Stimulated activated CD8-positive, alpha-beta memory T cell treated with anti-CD3 and anti-CD28 coated beads, Interleukin-7, amount 100 ng/mL, for 4 hours (primary cell): ENCODE results near the gene FHL5.
"Not testable (repeated sequence)": the region's sequence is repeated elsewhere in the genome, so short reads cannot be mapped to it uniquely, and the experiment has no call there.

ENCODE experiments used
- DNase-seq, 2 donors: peaks; one replicate each; pipeline ENCODE4 v3.0.0-alpha.2; 2020; ENCODE audit warnings: low read depth in 2 of 2

FHL5 gene, protein sequence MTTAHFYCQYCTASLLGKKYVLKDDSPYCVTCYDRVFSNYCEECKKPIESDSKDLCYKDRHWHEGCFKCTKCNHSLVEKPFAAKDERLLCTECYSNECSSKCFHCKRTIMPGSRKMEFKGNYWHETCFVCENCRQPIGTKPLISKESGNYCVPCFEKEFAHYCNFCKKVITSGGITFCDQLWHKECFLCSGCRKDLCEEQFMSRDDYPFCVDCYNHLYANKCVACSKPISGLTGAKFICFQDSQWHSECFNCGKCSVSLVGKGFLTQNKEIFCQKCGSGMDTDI

DNA sequence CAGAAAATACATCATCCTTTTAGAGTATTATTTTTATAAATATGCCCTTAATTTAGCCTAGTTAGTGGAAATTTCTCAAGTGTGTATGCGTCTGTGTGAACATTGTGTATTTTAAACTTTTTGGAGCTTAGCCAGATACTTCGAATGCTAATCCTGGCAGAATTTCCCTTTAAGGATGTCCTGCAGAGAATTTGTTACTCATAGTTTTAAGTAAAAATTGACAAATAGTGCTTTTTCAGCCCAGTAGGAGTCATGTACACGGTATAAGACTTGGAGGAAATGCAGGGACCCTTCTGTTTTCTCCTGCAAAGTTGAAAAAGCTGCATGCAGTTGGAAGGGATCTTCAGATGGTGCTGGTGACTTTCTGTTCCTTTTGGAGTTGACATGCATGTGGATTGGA, at the start of gene FHL5:
Gene FHL5 (plus strand): TSS at position 243 of the 400 bp plus-strand sequence. CDS start 40,486 bp downstream, outside the sequence.
- no peak for DNase-seq

DNA sequence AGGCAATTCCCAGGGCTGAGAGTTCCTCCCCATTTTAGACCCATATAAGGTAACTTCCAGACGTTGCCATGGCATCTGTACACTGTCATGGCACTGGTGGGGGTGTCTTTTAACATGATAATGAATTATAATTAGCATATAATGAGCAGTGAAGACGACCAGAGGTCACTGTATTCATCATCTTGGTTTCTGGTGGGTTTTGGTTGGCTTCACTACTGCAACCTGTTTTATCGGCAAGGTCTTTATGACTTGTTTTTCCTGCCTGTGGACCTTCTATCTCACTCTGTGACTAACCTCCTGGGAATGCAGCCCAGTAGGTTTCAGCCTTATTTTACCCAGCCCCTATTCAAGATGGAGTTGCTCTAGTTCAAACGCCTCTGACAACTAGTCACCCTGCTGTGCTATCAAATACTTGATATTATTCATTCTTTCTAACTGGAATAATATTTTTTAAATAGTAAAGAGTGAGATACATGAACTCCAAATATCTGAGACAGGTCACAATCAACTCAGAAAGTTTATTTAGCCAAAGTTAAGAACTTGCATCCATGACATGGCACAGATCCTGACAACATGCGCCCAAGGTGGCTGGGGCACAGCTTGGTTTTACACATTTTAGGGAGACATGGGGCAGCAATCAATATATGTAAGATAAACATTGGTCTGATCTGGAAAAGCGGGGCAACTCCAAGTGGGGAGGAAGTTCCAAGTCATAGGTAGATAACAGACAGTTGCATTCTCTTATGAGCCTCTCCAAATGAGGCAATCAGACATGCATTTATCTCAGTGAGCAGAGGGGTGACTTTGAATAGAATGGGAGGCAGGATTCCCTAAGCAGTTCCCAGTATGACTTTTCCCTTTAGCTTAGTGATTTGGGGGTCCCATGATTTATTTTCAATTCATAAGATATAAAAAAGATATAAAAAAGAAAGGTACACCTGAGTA, 42.5 kb upstream of the FHL5 start:
- DNase-seq: no peak

DNA sequence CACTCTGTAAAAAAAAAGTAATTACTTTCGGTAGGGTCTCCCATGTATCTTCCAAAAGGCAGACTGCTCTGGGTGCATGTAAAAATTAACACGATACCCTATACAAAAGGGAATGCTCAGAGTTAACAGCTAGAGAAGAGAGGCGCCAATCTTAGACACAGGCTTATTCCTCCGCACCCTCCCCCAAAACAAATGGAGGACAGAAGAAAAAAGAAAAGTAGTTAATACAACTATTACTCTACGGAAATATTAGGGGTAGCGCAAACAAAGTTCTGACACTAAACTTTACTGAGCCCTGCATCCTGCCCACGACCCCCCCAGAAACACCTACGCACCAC, 41.7 kb upstream of the FHL5 start:
- no peak for DNase-seq

DNA sequence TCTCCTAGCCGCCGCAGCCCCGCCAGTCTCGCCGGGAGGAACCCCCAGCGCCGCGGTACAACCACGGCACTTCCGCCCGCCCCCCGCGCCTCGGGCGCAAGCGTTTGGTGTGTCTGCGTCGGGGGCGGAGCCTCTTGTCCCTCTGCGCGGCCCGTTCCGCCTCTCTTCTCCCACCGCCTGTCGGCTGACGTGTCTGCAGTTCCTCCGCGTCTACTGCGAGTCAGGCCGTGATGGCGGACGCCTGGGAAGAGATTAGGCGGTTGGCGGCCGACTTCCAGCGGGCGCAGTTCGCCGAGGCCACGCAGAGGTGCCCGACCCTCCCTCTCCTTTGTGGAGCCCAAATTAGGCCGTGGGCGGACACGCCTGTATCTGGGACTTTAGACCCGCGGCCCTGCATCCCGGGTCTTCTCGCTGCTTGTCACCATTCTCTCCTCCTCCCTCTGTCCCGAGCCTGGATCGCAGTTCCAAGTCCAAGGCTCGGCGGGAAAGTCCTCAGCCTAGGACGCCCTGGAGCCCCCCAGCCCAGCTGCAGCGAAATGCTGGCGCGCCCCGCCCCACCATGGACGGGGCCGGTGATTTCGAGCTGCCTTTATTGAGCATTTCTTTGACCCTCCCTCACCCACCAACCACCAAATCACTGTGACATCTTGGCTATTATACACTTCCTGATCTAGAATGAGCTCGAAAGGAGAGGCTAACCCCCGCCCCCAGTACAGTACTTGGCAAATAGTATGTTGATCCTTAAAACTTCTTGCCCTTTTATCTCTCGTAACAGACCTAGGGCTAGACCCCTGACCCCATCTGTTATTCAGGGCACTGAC, 41.1 kb upstream of the FHL5 start, which contains the start of gene UFL1:
Gene UFL1 (plus strand): TSS at position 163 of the 821 bp plus-strand sequence. CDS start 68 bp downstream, at position 231.
- DNase-seq: peak; percentile 88 to 96

DNA sequence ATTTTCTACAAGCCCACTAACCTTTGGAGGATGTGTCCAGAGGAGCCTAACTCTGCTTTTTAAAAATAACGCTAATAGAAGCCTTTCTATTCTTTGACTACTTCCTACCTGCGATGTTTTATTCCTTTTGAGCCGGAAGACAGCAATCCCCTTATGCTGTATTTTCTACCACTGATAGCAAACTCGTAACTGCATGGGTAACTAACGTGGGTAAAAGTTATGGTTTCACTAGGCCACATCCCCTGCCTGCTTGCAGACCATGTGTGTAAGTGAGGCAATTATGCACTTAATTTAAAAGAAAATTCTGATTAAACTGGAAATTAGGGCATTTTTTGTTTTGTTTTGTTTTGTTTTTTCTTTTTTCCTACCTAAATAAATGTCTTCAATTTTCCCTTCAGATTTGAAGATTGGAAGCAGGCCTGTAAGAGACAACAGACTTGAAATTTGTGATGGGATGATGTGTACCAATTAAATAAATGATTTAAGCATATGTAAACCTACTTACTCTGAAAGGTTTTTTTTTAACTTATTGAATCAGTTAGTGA, 40.4 kb upstream of the FHL5 start:
- no peak for DNase-seq

DNA sequence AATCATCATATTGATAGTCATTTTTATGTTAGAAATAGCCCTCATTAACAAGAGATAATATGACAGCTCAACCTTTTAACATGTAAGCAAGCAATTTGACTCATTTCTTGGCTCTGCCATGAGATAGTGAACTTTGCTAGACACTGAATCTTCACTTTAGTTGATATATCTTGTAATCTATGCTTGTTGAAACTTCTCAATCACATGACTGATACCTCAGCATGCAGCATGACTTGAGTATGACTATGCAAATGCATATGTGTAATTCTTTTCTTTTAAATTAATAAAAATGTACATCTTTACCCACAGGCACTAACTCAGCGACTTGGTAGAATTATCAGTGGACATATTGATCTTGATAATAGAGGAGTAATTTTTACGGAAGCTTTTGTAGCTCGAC, 34.7 kb upstream of the FHL5 start:
- no peak for DNase-seq

DNA sequence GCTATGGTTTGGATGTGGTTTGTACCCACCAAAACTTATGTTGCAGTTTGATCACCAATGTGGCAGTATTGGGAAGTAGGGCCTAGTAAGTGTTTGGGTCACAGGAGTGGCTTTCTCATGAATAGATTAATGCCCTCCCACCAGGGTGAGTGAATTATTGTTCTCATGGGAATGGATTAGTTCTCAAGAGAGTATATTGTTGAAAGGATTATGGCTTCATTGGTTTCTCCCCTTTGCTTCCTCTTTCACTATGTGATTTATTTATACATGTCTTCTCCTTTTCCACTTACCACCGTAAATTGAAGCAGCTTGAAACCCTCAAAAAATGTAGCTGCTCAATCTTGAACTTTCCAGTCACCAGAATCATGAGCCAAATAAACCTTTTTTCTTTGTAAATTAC, 30.5 kb upstream of the FHL5 start:
- no peak for DNase-seq

DNA sequence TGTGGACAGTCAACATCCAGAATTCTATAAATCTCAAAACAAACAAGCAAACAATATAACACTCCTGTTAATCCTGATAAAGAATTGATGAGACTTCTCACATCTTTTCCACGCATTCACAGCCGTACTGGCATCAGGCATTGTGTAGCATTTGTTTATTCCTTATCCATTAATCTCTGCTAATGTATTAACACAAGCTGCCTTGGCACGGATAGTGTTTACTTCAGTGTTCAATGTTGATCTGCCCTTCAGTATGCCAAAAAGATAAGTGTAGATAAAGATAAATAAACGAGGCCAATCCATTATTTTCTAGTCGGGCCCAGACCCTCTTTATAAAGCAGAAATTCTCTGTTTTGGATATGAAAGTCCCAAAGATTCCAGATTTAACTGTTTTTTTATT, 25.2 kb upstream of the FHL5 start:
- no peak for DNase-seq

DNA sequence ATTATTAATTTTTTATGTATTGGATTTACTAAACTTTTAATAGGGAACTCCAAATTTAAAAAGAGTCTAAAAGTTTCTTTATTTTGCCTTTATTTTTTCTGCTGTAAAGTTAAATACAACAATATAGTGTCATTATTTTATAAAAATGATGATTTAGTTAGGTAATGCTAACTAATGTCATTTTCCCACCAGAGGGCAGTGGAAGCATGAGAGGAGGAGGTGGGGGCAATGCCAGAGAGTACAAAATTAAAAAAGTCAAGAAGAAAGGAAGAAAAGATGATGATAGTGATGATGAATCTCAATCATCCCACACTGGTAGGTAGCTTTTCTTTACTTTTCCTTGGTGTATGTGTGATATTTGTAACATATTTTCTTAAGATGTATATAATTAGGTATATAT, 20.2 kb upstream of the FHL5 start:
- DNase-seq: no peak

DNA sequence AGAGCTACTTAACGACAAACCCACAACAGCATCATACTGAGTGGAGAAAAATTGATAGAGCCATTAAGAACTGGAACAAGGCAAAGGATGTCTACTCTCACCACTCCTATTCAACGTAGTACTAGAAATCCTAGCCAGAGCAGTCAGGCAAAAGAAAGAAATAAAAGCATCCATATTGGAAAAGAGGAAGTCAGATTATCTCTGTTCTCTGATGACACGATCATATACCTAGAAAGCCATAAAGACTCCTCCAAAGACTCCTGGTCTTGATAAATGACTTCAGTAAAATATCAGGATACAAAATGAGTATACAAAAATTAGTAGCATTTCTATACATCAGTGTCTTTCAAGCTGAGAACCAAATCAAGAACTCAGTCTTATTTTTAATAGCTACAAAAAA, 17.0 kb upstream of the FHL5 start:
- DNase-seq: no peak

DNA sequence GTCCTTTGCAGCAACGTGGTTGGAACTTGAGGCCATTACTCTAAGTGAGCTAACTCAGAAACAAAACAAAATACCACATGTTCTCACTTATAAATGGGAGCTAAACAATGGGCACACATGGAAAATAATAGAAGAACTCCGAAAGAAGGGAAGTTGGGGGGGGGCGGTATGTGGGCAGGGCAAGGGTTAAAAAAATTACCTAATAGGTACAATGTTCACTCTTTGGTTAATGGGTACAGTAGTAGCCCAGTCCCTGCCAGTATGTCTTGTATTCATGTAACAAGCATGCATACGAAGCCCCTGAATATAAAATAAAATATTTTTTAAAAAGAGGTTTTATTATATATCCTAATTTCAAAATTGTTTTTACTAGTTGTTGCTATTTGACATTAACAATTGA, 15.3 kb upstream of the FHL5 start:
- DNase-seq: no peak

DNA sequence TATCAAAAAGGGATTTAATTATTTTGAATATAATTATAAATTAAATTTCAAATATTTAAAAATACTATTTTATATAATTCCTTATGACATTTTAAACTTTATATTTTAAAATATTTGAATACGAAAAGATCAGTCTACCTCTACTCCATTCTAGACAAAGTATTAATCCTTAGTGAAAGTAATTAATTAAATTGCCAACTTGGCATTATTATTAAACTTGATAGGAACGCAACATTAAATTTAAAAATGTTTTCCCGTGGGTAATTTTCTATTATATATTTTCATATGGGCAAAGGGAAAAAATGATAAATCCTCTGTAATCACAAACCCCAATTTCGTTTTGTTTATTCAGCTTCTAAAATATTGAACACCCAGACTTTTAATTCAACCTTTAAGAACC, 8.4 kb upstream of the FHL5 start:
- no peak for DNase-seq

DNA sequence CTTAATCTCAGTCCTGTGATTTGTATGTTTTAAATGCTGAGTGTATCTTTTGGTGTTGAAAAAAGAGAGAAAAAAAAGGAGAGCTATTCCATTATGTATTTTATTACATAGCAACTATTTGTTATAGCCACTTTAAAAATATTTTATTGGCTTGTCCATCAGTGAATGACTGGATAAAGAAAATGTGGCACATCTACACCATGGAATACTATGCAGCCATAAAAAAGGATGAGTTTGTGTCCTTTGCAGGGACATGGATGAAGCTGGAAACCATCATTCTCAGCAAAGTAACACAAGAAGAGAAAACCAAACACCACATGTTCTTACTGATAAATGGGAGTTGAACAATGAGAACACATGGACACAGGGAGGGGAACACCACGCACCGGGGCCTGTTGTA, 3.2 kb upstream of the FHL5 start:
- not testable (repeated sequence) for DNase-seq

DNA sequence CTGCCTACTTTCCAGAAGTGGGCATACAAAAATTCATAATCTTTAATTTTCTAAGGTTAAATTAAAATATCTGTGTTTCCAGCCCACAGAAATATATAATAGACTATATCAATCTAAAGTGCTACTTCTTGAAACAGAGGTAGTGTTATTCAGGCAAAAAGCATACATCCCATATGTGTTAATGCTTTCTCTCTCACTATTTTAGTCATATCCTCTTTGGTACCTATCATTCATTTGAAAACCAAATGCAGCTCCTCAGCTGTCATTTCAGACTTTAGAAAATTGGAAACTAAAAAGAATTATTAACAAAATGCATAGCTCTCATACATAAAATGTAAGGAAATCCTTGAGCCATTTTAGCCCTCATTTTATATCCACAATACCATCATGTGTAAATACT, 925 bp downstream of the FHL5 start:
- DNase-seq: no peak

DNA sequence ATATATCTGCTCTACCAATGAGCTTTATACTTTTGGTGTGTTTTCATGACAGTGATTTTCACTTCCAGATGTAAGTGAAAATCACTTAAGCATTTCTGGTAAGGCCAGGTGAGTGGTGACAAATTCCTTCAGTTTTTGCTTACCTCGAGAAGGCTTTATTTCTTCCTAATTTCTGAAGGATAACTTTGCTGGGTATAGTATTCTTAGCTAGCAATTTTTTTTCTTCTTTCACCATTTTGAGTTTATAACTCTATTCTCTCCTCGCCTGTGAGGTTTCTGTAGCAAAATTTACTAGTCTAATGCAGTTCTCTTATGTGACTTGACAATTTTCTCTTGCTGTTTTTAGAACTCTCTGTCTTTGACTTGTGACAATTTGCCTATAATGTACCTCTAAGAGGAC, 7.1 kb downstream of the FHL5 start:
- DNase-seq: no peak

DNA sequence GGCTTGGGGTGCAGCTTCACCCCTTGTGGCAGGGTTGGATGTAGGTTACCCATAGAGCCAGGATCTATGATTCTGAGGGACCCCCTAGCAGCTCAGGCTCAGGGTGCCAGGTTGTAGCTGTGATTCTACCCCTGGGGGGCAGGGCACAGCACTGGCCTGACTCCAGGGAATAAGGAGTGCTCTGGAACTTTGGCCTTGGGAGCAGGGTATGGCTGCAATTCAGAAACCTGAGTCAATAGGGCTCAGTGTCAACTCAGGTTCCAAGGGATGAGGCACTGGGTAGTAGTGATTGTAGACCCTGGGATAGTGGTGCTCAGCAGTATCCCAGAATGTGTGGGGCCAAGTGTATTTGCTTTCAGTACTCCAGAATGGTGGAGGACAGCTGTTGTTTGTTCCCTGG, 8.6 kb downstream of the FHL5 start:
- no peak for DNase-seq

DNA sequence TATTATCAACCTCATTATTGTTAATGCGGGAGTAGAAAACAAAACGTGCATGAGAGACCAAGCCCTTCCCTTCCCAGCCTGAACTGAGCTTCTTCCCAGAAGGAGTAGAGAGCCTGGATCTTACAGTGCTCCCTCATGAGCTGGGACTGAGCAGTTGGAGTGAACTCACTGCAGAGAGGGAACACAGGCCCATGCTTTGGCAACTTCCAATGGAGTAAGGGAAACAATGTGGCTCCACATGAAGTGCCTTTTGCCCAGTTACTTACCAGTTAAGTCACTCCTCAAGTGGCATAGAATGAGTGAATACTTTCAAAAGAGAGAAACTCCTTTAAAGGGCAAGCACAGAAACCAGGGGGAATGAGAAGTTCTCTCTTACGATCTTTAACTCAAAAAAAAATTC, 12.4 kb downstream of the FHL5 start:
- DNase-seq: no peak

DNA sequence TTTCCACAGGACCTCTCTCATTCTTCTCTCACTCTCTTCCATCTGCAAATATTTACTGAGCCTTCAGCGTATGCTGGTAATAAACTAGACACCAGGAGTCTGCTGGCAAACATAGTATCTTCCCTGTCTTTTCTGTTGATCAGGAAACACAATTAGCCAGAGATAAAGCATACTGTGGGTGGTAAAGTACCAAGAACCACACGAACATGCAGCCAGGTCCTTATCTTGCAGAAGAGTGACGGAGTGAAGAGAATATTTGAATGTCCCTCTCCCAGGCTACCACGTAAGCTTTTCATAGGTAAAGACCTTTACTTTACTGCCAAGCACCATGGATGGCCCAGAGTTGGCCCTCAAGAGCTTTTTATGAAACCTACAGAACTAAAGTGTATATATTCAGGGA, 13.3 kb downstream of the FHL5 start:
- DNase-seq: no peak

DNA sequence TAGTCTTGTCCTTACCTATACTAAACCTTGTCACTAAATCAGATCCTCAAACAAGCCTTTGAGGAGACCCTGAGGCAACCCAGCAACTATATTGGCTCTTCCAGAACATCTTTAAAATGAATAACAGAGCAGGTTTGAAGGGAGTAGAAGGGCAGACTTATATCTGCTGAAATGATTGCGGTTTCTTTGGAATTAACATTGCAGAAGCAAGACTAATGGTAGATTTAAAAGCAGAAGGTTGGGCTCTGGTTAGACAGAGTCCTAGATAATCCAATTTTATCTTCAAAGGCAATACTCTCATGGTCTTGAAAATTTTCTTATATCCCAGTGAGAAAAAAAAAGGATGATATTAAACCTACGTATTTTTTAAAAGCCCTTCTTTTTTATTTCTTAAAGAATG, 19.1 kb downstream of the FHL5 start:
- no peak for DNase-seq

DNA sequence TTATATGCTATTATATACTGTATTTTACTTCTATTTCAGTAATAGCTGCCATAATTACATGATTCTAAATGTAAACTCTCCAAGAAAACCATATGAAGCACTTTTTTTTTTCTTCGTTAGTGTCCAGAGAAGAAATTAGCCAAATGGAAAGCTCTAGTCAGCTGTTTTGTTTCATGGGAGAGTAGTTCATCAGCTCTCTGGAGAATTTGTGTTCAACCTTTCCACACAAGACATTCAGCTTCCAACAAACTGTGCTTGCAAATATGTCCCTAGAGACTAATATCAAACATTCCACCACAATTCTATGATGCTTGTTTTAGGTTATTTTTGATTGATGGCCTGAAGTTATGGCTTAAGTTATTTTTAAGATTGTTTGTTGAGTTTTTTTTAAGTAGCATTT, 19.5 kb downstream of the FHL5 start:
- DNase-seq: no peak

DNA sequence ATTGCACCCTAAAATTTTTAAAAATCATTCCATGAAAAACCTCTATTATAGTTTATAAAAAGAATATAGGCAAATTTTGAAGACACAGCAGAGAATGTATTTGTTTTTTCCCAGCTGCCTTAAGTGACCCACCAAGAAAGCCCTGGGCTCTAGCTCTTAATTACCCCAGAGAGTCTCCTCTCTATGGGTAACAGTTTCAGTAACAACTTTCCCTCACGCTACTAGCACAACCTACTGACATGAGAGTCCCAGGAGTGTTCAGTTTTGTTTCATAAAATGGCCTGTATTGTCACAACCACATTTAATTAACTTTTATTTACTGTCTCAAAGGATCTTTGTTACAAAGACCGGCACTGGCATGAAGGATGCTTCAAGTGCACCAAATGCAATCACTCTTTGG, 41.5 kb downstream of the FHL5 start:
- DNase-seq: no peak

DNA sequence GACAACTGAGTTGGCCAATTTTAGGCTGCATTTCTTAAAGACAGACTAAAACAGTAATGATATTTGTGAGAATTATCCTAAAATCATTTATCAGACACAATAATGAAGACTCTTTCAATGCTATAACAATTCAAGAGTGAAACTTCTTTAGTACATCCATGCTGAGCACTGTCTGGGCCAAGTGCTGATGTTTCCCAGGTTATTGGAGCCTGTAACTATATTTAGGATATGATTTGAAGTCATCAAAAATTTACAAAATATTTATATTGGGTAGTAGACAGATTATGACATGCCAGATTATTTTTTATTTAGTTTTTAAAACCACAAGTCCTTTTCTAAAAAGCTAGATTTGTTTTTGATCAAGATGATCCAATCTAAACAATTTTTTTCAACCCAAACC, 45.1 kb downstream of the FHL5 start:
- no peak for DNase-seq
